Measurements from ENCODE around the gene SMPX. TPM values are rescaled to one million over a fixed set of nuclear protein-coding genes. Genes with fewer than 3 reads are reported as not detected.

The SMPX gene
- total RNA-seq: 100 to 1,000 TPM; 273 to 863 (median 490) TPM
- 100 to 1,000 TPM; 207 to 471 (median 427) TPM for polyA plus RNA-seq
- long read RNA-seq, donor 1, transcript SMPX-203 (5 exons, 891 nt): major isoform, 54 of 60 reads
- long read RNA-seq, donor 1, partial matches to known transcripts: 3 of 60 reads
- long read RNA-seq, donor 1, other reads (novel, unspliced or antisense): 2 of 60 reads
- long read RNA-seq, donor 2, transcript SMPX-203 (5 exons, 891 nt): major isoform, 105 of 131 reads
- long read RNA-seq, donor 2, partial matches to known transcripts: 16 of 131 reads
- long read RNA-seq, donor 2, other reads (novel, unspliced or antisense): 7 of 131 reads

GRCh38 chrX:21757960-21758359, at the start of gene SMPX:
SMPX (minus strand) TSS chrX:21758116; CDS start chrX:21754290, 3,826 bp downstream.
- intact Hi-C loops (cut with DNase I): loop anchor here (1.0 to 5.0 kb wide), 2 partner anchors 23 to 84 kb away; no protein-coding TSS in a partner anchor
- WGBS, 3 donors: 26 to 43% (median 27%) methylated on average over 12 of the region's 12 CpGs
- Histone ChIP-seq H3K9me3 (no peaks in the 10 kb centered on the region), H3K4me1 (peaks cover 9% of the 10 kb centered on the region), H3K27me3 (ENCODE audit: insufficient read depth in 3 of 3, low read length in 2 of 3) (peaks cover 0 to 5% (median 0%) of the 10 kb centered on the region in 3 donors), H3K27ac (peak within 1 kb of the TSS; percentile 89), H3K4me3 (peak within 1 kb of the TSS; percentile 67), H3K36me3 (ENCODE audit: insufficient read depth in 1 of 2, low read depth in 1 of 2) (no peaks in the 10 kb centered on the region)
- DNase-seq (peak; percentile 27 to 76), ATAC-seq (peak; percentile 84 to 91 (median 86))
- TF ChIP-seq, protein P1, sequence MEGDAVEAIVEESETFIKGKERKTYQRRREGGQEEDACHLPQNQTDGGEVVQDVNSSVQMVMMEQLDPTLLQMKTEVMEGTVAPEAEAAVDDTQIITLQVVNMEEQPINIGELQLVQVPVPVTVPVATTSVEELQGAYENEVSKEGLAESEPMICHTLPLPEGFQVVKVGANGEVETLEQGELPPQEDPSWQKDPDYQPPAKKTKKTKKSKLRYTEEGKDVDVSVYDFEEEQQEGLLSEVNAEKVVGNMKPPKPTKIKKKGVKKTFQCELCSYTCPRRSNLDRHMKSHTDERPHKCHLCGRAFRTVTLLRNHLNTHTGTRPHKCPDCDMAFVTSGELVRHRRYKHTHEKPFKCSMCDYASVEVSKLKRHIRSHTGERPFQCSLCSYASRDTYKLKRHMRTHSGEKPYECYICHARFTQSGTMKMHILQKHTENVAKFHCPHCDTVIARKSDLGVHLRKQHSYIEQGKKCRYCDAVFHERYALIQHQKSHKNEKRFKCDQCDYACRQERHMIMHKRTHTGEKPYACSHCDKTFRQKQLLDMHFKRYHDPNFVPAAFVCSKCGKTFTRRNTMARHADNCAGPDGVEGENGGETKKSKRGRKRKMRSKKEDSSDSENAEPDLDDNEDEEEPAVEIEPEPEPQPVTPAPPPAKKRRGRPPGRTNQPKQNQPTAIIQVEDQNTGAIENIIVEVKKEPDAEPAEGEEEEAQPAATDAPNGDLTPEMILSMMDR (IDR thresholded peaks at IDR 0.05): no peak

GRCh38 chrX:21806691-21807090, 48.8 kb upstream of the SMPX start:
- H3K4me1 ChIP-seq: no peaks in the 10 kb centered on the region
- ATAC-seq (peak in 2 of 4 donors; percentile 47 to 67), DNase-seq (no peak)
- no peaks in the 10 kb centered on the region for H3K36me3 ChIP-seq (ENCODE audit: insufficient read depth in 1 of 2, low read depth in 1 of 2)
- no peaks in the 10 kb centered on the region for H3K9me3 ChIP-seq
- no peak overlapping the region for H3K4me3 ChIP-seq
- H3K27ac ChIP-seq: no peak overlapping the region
- no peaks in the 10 kb centered on the region for H3K27me3 ChIP-seq (ENCODE audit: insufficient read depth in 3 of 3, low read length in 2 of 3)
- intact Hi-C loops (cut with DNase I): no loop called here
- TF ChIP-seq, protein P1 (IDR thresholded peaks at IDR 0.05): no peak

GRCh38 chrX:21802839-21803238, 44.9 kb upstream of the SMPX start:
- H3K27ac ChIP-seq: no peak overlapping the region

GRCh38 chrX:21802054-21802670, 44.2 kb upstream of the SMPX start:
- Histone ChIP-seq H3K27me3 (ENCODE audit: insufficient read depth in 3 of 3, low read length in 2 of 3) (no peaks in the 10 kb centered on the region), H3K27ac (no peak overlapping the region), H3K4me1 (peaks cover 3% of the 10 kb centered on the region), H3K36me3 (ENCODE audit: insufficient read depth in 1 of 2, low read depth in 1 of 2) (no peaks in the 10 kb centered on the region), H3K9me3 (no peaks in the 10 kb centered on the region), H3K4me3 (no peak overlapping the region)
- intact Hi-C loops (cut with DNase I): no loop called here
- no peak for DNase-seq
- TF ChIP-seq, protein P1 (IDR thresholded peaks at IDR 0.05): no peak
- no peak for ATAC-seq
- 44 to 56% (median 50%) methylated on average over 7 of the region's 7 CpGs for WGBS, 3 donors

More at GRCh38 chrX:21802839-21803238, 44.9 kb upstream of the SMPX start:
- Histone ChIP-seq H3K4me3 (no peak overlapping the region), H3K27me3 (ENCODE audit: insufficient read depth in 3 of 3, low read length in 2 of 3) (no peaks in the 10 kb centered on the region), H3K4me1 (peaks cover 3% of the 10 kb centered on the region), H3K36me3 (ENCODE audit: insufficient read depth in 1 of 2, low read depth in 1 of 2) (no peaks in the 10 kb centered on the region), H3K9me3 (no peaks in the 10 kb centered on the region)
- DNase-seq (no peak), ATAC-seq (no peak)
- TF ChIP-seq, protein P1 (IDR thresholded peaks at IDR 0.05): no peak
- intact Hi-C loops (cut with DNase I): no loop called here
